ENCODE results near the gene SOD2. TPM values are rescaled to one million over a fixed set of nuclear protein-coding genes. Genes with fewer than 3 reads are reported as not detected.
A peak's percentile ranks its signal among the peaks of the same experiment; 100 is the strongest.
"Not testable (repeated sequence)": the region's sequence is repeated elsewhere in the genome, so short reads cannot be mapped to it uniquely, and the experiment has no call there.

Gene SOD2
- total RNA-seq: 1,000 to 10,000 TPM in 1 of 2 donors, 100 to 1,000 TPM in 1; 138 to 1,181 TPM

GRCh38 chr6:159693128-159693893 is at the start of gene SOD2:
Gene SOD2 (minus strand): TSS chr6:159693241. CDS start chr6:159693167, 74 bp downstream.
- TF ChIP-seq CTCF (IDR thresholded peaks at IDR 0.05): no peak
- peaks cover 18 to 33% of the 10 kb centered on the region in 2 donors for H3K4me1 ChIP-seq (ENCODE audit: control insufficient read depth in 1 of 2, low read depth in 2 of 2)
- ATAC-seq (ENCODE audit: insufficient number of reproducible peaks, low FRiP score, low read depth): peak; percentile 75

DNA sequence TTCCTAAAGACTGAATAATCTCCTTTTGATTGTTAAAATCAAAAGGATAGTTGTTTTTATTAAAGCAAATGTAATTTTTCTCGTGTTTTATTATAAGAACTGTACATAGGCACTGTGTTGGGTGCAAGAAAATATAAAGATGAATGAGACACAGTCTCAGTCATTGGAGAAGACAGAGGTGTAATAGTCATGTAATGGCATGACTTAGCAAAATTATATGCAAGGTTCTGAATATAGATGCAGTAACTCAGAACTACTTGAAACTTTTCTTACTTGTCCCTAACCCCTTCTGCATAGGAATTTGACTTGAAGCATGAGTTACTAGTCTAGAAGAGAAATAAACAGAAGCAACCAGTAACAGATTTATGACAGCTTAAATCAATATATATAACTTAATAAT is 49.1 kb upstream of the SOD2 start:
- H3K4me1 ChIP-seq (ENCODE audit: control insufficient read depth in 1 of 2, low read depth in 2 of 2): peaks cover 3 to 12% of the 10 kb centered on the region in 2 donors
- no peaks in the 10 kb centered on the region for H3K27me3 ChIP-seq (replicated peaks; ENCODE audit: insufficient read depth)
- peaks cover 47% of the 10 kb centered on the region for H3K36me3 ChIP-seq
- no peak for ATAC-seq (ENCODE audit: insufficient number of reproducible peaks, low FRiP score, low read depth)
- no peak for TF ChIP-seq CTCF (IDR thresholded peaks at IDR 0.05)
- H3K9me3 ChIP-seq: no peaks in the 10 kb centered on the region
- no peak for DNase-seq (ENCODE audit: low spot score)
- no peak overlapping the region for H3K4me3 ChIP-seq
- H3K27ac ChIP-seq: no peak overlapping the region

More at GRCh38 chr6:159693128-159693893, at the start of gene SOD2:
- Histone ChIP-seq H3K4me3 (peak within 1 kb of the TSS; percentile 96), H3K36me3 (no peaks in the 10 kb centered on the region), H3K27me3 (replicated peaks; ENCODE audit: insufficient read depth) (no peaks in the 10 kb centered on the region), H3K9me3 (no peaks in the 10 kb centered on the region), H3K27ac (peak within 1 kb of the TSS; percentile 95 to 97)
- peak; percentile 36 for DNase-seq (ENCODE audit: low spot score)

DNA sequence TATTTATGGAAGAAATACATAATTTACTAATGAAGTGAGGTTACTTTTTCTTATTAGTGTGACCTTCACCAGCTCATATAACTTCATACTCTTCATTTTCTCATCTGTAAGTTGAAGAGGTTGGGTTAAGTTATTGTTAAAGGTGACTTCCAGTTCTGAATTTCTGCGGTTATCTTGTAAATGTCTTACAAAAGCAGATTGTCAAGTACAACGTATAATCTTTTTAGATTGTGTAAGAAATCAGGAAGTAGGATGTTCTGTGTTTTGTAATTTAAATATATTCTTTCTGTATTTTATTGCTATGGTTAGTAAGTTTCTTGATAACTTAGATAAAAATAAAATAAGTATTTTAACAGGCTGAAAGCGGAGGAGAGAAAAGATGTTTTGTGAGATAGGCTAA is 46.3 kb upstream of the SOD2 start:
- Histone ChIP-seq H3K4me1 (ENCODE audit: control insufficient read depth in 1 of 2, low read depth in 2 of 2) (peaks cover 12 to 18% of the 10 kb centered on the region in 2 donors), H3K4me3 (no peak overlapping the region), H3K27ac (no peak overlapping the region), H3K9me3 (no peaks in the 10 kb centered on the region), H3K27me3 (replicated peaks; ENCODE audit: insufficient read depth) (no peaks in the 10 kb centered on the region), H3K36me3 (peaks cover 28% of the 10 kb centered on the region)
- ATAC-seq (ENCODE audit: insufficient number of reproducible peaks, low FRiP score, low read depth) (no peak), DNase-seq (ENCODE audit: low spot score) (no peak)
- TF ChIP-seq CTCF (IDR thresholded peaks at IDR 0.05): no peak

- no peak for TF ChIP-seq CTCF (IDR thresholded peaks at IDR 0.05)
- H3K36me3 ChIP-seq: peaks cover 12% of the 10 kb centered on the region
- peaks cover 26 to 35% of the 10 kb centered on the region in 2 donors for H3K4me1 ChIP-seq (ENCODE audit: control insufficient read depth in 1 of 2, low read depth in 2 of 2)
Measured at GRCh38 chr6:159736908-159737307, 43.9 kb upstream of the SOD2 start.

DNA sequence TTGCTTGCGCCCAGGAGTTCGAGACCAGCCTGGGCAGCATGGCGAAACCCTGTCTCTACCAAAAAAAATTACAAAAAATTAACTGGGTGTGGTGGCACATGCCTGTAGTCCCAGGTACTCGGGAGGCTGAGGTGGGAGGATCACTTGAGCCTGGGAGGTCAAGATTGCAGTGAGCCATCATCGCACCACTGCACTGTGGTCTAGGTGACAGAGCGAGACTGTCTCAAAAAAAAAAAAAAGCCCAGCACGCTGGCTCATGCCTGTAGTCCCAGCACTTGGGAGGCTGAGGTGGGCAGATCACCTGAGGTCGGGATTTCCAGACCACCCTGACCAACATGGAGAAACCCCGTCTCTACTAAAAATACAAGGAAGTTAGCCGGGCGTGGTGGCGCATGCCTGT is 40.4 kb upstream of the SOD2 start:
- not testable (repeated sequence) for H3K9me3 ChIP-seq; DNase-seq (ENCODE audit: low spot score); H3K27ac ChIP-seq; H3K4me3 ChIP-seq; ATAC-seq (ENCODE audit: insufficient number of reproducible peaks, low FRiP score, low read depth); H3K27me3 ChIP-seq (replicated peaks; ENCODE audit: insufficient read depth); H3K36me3 ChIP-seq
- H3K4me1 ChIP-seq (ENCODE audit: control insufficient read depth in 1 of 2, low read depth in 2 of 2): peaks cover 53 to 68% of the 10 kb centered on the region in 2 donors

More at GRCh38 chr6:159736908-159737307, 43.9 kb upstream of the SOD2 start:
- no peak for DNase-seq (ENCODE audit: low spot score)
- Histone ChIP-seq H3K27me3 (replicated peaks; ENCODE audit: insufficient read depth) (no peaks in the 10 kb centered on the region), H3K9me3 (no peaks in the 10 kb centered on the region), H3K4me3 (no peak overlapping the region), H3K27ac (no peak overlapping the region)
- ATAC-seq (ENCODE audit: insufficient number of reproducible peaks, low FRiP score, low read depth): no peak

- not testable (repeated sequence) for H3K4me3 ChIP-seq; H3K27me3 ChIP-seq (replicated peaks; ENCODE audit: insufficient read depth); H3K36me3 ChIP-seq; DNase-seq (ENCODE audit: low spot score); H3K27ac ChIP-seq; ATAC-seq (ENCODE audit: insufficient number of reproducible peaks, low FRiP score, low read depth); H3K9me3 ChIP-seq
- peaks cover 53 to 60% of the 10 kb centered on the region in 2 donors for H3K4me1 ChIP-seq (ENCODE audit: control insufficient read depth in 1 of 2, low read depth in 2 of 2)
Measured at GRCh38 chr6:159732550-159732949, 39.5 kb upstream of the SOD2 start.

Data from thoracic aorta (tissue), 2 donors.